HG02870 (cell line): ENCODE data around the gene INPP5E.
"Not testable (repeated sequence)": the region's sequence is repeated elsewhere in the genome, so short reads cannot be mapped to it uniquely, and the experiment has no call there.

ENCODE experiments used
- ATAC-seq: cut with Tn5 transposase; IDR thresholded peaks from one replicate; pipeline ENCODE4 v1.9.1; 2021; ENCODE audit warnings: mild to moderate bottlenecking, moderate library complexity; ENCODE audit not compliant: unreplicated experiment

INPP5E gene

DNA sequence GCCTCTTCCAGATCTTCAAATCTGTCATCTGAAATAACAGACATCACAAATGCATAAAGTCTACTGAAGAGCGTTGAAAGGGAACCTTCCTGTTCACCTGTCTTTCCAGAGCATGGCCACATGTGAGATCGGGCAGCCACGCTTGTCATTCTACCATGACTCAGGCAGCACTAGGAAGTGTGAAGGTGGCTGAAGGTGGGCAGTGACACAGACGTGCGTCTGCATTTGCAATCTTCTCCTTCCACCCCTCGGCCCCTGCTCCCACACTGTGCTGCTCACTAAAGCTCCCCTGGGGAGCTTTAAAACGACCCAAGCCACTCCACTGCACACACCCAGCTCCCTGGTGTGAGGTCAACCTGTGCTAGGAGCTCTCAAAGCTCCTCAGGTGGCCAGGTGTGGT lies 31.7 kb downstream of the INPP5E start:
- no peak for ATAC-seq

DNA sequence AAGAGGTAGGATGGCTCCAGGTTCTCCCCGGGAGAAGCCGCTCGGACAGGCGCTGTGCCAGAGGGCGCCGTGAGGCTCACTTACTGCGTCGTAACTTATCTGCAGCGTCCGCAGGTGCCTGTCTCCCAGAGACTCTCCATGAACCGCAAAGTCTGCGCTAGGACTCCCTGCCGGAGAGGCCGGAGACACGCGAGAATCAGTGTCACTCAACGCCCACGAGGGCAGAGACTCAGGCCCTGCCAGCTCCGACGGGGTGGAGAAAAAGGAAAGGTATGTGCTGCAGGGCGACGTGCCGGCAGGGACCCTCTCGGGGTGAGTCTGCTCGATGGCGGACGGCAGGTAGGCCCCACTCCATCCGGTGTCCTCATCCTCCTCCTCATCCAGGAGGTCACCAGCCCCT lies 32.6 kb downstream of the INPP5E start:
- ATAC-seq, result not testable (repeated sequence)

DNA sequence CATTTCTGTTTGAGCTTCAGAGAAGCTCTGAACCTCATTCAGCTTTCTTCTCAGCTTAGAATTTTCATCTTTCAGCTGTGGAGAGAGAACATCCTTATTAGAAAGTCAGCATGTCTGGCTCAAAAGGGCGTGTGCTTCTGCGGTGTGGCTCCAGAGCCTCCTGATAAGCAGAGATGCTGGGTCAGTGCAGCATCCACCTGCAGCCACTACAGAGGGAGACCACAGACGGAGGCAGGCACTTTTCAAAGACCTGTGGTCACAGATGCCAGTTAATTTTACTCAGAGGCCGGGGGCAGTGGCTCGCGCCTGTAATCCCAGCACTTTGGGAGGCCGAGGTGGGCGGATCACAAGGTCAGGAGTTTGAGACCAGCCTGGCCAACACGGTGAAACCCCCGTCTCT lies 33.7 kb downstream of the INPP5E start:
- ATAC-seq, result not testable (repeated sequence)

DNA sequence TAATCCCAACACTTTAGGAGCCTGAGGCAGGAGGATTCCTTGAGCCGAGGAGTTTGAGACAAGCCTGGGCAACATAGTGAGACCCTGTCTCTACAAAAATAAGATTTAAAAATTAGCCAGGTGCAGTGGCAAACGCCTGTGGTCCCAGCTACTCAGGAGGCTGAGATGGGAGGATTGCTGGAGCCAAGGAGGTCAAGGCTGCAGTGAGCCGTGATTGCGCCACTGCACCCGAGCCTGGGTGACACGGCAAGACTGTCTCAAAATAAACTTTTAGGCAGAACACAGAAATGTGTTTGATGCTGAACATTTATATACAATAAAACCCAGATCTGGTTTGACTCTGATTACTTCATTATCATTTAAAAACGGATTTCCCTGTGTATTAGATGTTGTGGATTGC lies 34.2 kb downstream of the INPP5E start:
- no peak for ATAC-seq

DNA sequence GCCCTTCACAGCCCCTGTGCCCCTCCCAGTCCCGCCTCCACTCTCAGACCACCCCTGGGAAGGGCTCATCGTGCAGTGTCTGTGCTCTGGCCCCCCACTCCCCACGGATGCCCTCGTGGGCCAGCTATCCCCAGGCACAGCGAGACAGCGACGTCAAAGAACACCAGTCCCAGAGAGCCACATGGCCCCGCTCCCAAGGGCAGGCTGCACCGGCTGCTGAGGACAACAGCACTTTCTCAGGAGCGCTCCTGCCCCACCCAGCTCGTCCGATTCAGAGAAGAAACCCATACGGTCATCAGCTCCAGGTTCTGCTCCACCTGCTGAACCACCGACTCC lies 34.9 kb downstream of the INPP5E start:
- no peak for ATAC-seq

DNA sequence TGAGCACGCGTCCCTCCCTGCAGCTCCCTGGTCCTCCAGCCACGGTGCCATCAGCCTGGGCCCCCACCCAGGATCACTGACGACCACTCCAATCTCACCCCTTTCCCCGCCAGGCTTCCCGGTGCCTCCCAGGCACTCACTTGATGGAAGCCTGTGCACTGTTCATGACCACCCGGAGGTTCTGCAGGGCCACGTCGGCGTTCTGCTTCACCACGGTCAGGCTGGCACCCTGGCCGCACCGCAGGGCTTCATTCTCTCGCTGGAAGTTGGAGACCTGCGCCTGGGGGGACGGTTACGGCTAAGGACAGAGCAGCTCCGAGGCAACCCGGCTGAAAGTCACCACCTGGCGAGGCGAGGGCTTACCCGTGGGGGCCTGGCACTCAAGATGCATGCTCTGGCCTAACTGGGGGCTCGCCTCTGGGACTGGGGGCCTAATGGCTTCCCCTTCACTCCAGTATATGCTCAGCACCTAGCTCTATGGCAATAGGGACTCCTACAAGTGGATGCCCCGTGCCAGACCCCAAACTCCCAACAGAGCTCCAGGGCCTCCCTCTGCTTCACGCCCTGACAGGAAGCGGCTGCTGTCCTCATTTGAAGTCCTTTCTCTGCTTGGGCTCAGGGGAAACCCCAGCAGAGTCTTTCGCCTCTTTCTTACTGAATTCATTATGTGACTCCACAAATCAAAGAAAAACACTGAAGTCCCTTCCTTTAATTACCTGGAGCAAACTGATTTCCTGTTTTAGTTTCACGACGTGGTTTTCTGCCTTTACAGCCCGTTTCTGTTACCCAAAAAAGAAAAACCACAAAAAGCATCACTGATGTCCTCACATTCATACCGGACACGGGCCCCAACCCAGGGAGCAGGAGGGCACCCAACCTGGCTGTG lies 35.5 kb downstream of the INPP5E start:
- ATAC-seq, result no peak

DNA sequence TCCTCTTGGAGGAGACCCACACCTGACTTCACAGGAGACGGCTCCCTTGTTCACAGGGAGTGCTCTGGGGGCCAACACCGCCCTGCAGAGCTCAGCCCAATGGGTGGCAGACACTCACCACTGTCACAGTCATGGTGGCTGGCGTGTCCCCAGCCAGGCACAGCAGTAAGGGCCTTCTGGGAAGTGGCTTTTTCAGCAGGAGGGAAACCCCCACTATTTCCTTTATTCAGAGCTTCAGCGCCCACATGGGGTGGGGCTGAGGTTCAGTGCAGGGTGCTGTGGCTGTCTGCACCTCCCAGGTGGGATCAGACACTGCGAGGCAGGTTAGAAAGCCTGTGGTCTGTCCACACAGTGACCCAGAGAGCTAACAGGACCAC lies 36.1 kb downstream of the INPP5E start:
- no peak for ATAC-seq

- no peak for ATAC-seq
Measured at GRCh38 chr9:136402067-136402466, 37.6 kb downstream of the INPP5E start.

DNA sequence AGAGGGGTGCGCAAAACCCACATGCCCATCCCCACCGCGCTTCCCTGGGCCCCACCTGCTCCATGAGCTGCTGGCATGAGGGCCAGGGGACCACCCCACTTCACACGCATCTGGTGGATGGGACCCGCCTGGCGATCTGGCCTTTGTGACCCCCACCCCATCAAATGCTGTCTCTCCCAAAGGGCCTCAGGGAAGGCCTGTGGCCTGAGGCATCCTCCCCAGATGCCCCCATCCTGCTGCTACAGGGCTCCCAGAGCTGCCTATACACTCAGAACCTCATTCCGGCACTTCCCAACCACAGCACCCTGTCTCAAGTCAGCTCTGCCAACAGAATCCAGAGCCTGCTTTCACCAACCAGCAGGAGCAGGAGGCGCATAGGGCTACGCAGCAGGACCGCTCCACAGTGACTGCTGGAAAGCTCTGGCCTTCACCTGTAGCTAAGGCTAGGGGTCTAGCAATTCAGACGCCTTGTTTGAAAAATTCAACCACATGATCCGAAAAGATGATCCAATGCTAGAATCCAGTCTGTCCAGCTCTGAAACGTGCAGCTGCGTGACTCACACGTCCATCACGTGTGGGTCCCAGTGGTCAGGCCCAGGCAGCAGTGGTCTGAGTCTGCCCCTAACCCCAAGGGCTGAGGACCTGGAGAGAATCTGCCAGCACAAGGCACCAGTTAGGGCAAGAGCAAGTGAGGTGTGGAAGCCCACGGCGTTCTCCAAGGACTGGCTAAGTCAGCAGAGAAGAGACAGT lies 38.3 kb downstream of the INPP5E start:
- no peak for ATAC-seq

GRCh38 chr9:136400038-136400834 lies 39.4 kb downstream of the INPP5E start, which contains the start of gene SNAPC4:
Gene SNAPC4 (minus strand): TSS chr9:136400170. CDS start chr9:136398428, 1,742 bp downstream.
- peak; percentile 52 for ATAC-seq

DNA sequence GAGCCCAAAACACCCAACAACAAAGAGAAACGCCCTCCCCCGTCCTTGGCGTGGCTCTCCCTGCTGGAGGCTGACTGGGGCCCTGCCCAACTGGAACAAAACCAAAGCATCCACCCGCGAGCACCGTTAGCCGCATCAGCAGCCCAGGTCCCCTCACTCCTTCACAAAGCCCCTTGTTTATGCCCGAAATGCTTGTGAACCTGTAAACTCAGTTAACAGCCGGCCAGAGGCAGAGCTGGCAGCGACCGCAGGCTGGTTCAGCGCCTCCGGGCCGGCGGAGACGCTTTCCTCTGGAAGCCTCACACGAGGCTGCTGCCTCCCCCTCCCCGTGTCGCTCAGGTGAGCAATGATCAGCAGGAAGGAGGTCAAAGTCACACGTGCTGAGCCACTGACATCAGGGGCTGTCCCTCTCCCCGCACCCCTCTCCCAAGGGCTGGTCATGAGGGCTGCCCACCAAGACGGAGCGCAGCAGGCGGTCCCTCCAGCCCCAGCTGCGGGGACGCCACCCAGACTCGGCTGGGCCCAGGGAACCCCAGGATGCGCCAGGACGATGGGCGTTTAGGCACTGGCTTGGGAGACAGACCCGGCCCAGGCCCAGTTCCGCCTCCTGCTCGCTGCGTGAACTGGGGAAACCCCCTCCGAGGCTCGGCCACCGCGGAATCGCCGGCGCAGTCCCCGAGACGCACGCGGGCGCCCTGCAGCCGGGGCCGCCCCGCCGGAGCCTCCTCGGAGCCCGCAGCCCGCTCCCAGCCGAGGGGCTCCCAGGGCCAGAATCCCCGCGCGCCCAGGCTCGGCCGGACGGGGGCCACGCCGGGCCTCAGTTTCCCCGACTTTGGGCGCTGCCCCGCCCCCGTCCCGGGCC lies 40.2 kb downstream of the INPP5E start:
- no peak for ATAC-seq

DNA sequence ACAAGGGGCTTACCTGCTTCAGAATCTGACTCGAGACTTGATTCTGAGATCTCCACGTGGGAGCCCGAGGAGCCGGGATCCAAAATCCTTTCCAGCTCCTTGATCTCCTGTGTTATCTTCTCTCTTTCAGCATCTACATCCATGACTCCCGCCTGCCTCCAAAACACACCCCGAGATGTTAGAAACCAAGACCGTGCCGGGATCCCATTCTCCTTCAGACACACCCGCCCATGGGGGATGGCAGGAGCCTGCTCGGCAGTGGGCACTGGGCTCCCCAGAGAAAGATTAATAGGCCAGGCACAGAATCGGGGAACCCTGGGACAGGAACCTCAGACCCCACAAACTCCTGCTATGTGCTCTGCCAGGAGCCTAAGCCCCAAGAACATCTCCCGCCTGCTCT lies 41.4 kb downstream of the INPP5E start:
- ATAC-seq, result no peak

DNA sequence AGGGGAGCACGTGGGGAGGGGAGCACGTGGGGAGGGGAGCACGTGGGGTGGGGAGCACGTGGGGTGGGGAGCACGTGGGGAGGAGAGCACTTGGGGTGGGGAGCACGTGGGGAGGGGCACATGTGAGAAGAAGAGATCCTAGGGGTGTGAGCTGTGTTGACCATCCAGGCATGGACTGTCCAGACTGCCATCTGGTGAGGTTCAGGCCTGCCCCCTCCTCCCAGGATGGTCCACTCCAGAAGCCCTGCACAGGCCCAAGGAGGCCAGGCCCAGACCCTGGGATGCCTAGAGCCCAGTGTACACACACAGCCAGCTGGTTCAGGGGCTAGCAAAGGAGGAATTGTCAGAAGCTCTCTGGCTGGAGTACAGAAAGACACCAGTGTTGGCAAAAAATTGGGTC lies 42.0 kb downstream of the INPP5E start:
- no peak for ATAC-seq

- ATAC-seq, result no peak
Measured at GRCh38 chr9:136396219-136396515, 43.5 kb downstream of the INPP5E start.

GRCh38 chr9:136395345-136396218 lies 44.1 kb downstream of the INPP5E start:
- ATAC-seq, result no peak

GRCh38 chr9:136395020-136395340 lies 44.7 kb downstream of the INPP5E start:
- ATAC-seq, result no peak

DNA sequence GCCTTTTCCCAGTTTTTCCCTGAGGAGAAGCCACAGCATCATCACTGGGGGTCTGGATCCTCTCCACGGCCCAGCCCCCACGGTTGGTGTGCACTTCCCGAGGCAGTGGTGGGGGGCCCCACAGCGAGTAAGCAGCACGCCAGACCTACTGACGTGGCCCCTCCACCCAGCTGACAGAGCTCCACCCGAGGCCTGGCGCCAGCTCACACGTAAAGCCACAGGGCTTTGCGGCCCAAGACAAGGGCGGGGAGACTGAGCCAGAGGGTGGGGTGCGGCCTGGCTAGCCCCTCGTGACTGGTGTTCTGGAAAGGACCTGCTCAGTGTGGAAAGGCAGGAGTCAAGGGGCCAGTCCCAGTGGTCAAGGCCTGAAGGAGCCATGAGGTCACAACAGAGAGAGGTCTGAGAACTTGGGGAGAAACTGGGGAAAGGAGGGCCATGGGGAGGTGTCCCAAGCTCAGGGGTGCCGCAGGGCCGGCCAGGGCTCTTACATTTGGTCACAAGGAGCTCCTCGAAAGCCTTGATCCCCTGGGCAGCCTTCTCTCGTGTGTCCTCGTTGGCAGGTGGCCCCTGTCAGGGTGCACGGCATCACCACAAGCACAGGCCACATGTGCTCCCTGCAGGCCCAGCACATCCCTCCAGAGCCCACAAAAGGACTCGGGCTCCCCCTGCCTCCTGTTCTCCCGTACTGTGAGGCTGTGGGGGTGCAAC lies 45.2 kb downstream of the INPP5E start:
- no peak for ATAC-seq

- ATAC-seq, result no peak
Measured at GRCh38 chr9:136393531-136393930, 46.1 kb downstream of the INPP5E start.
